Fibroblast of skin of scalp (primary cell): ENCODE data around the gene PIBF1.
"Not testable (repeated sequence)": the region's sequence is repeated elsewhere in the genome, so short reads cannot be mapped to it uniquely, and the experiment has no call there.

Experiments used
- DNase-seq: peaks from one replicate; pipeline ENCODE4 v3.0.0-alpha.2; 2013

PIBF1 gene

GRCh38 chr13:73018336-73018735 is 236.4 kb downstream of the PIBF1 start:
- peak; percentile 27 for DNase-seq

GRCh38 chr13:73025217-73026012 is 243.5 kb downstream of the PIBF1 start:
- DNase-seq = no peak

GRCh38 chr13:73034901-73035300 is 253.0 kb downstream of the PIBF1 start:
- DNase-seq = no peak

GRCh38 chr13:73035660-73036059 is 253.7 kb downstream of the PIBF1 start:
- DNase-seq = no peak

- DNase-seq = no peak
Observed at GRCh38 chr13:73036566-73036965, 254.6 kb downstream of the PIBF1 start.

- DNase-seq = no peak
Observed at GRCh38 chr13:73038064-73038463, 256.1 kb downstream of the PIBF1 start.

GRCh38 chr13:73039201-73040108 is 257.5 kb downstream of the PIBF1 start:
- no peak for DNase-seq

GRCh38 chr13:73040484-73040883 is 258.6 kb downstream of the PIBF1 start:
- no peak for DNase-seq

- DNase-seq = no peak
Observed at GRCh38 chr13:73040968-73041596, 259.1 kb downstream of the PIBF1 start.

GRCh38 chr13:73045031-73045430 is 263.1 kb downstream of the PIBF1 start:
- DNase-seq = no peak

GRCh38 chr13:73048615-73049014 is 266.7 kb downstream of the PIBF1 start:
- DNase-seq = not testable (repeated sequence)

GRCh38 chr13:73054712-73055111 is 272.8 kb downstream of the PIBF1 start:
- no peak for DNase-seq

GRCh38 chr13:73055813-73056564 is 274.1 kb downstream of the PIBF1 start:
- peak; percentile 64 for DNase-seq

- DNase-seq = no peak
Observed at GRCh38 chr13:73056565-73056962, 274.6 kb downstream of the PIBF1 start.

GRCh38 chr13:73057284-73058063 is 275.5 kb downstream of the PIBF1 start:
- DNase-seq = no peak

- no peak for DNase-seq
Observed at GRCh38 chr13:73058064-73058313, 276.1 kb downstream of the PIBF1 start.

- DNase-seq = no peak
Observed at GRCh38 chr13:73058432-73058735, 276.5 kb downstream of the PIBF1 start.

- peak; percentile 91 for DNase-seq
Observed at GRCh38 chr13:73058736-73059459, 277.0 kb downstream of the PIBF1 start, which contains the start of gene KLF5. Gene KLF5, plus strand, starts transcription at chr13:73059005. Its CDS starts 323 bp downstream, at chr13:73059328.

- DNase-seq = peak; percentile 42
Observed at GRCh38 chr13:73059460-73060250, 277.7 kb downstream of the PIBF1 start.
